GM19238 (cell line): ENCODE results near the gene TPD52L1.

Source experiments
- DNase-seq: peaks from one replicate; pipeline ENCODE4 v3.0.0; 2011; ENCODE audit warnings: low spot score; ENCODE audit not compliant: insufficient read length

Gene TPD52L1

GRCh38 chr6:125174626-125175025, 21.1 kb downstream of the TPD52L1 start:
- DNase-seq = no peak

- no peak for DNase-seq
These were observed 22.0 kb downstream of the TPD52L1 start for GRCh38 chr6:125175466-125176048.

GRCh38 chr6:125182237-125183008, 28.9 kb downstream of the TPD52L1 start:
- DNase-seq = no peak

GRCh38 chr6:125183391-125183790, 29.8 kb downstream of the TPD52L1 start:
- DNase-seq = no peak

- no peak for DNase-seq
These were observed 34.5 kb downstream of the TPD52L1 start for GRCh38 chr6:125188037-125188436.

- DNase-seq = no peak
These were observed 35.1 kb downstream of the TPD52L1 start for GRCh38 chr6:125188594-125189203.

GRCh38 chr6:125189494-125189893, 35.9 kb downstream of the TPD52L1 start:
- DNase-seq = no peak

GRCh38 chr6:125190667-125191066, 37.1 kb downstream of the TPD52L1 start:
- no peak for DNase-seq

- DNase-seq = peak; percentile 7
These were observed 38.5 kb downstream of the TPD52L1 start for GRCh38 chr6:125191916-125192609.

- DNase-seq = no peak
These were observed 39.0 kb downstream of the TPD52L1 start for GRCh38 chr6:125192610-125192930.

GRCh38 chr6:125193208-125193607, 39.6 kb downstream of the TPD52L1 start:
- DNase-seq = no peak

- DNase-seq = no peak
These were observed 41.4 kb downstream of the TPD52L1 start for GRCh38 chr6:125194941-125195340.

GRCh38 chr6:125195526-125195925, 42.0 kb downstream of the TPD52L1 start:
- DNase-seq = no peak

GRCh38 chr6:125196613-125197012, 43.0 kb downstream of the TPD52L1 start:
- no peak for DNase-seq

- no peak for DNase-seq
These were observed 44.3 kb downstream of the TPD52L1 start for GRCh38 chr6:125197795-125198269.

- no peak for DNase-seq
These were observed 44.9 kb downstream of the TPD52L1 start for GRCh38 chr6:125198398-125198937.

- no peak for DNase-seq
These were observed 47.4 kb downstream of the TPD52L1 start for GRCh38 chr6:125200941-125201340.

- no peak for DNase-seq
These were observed 48.6 kb downstream of the TPD52L1 start for GRCh38 chr6:125201961-125202729.

- DNase-seq = no peak
These were observed 49.8 kb downstream of the TPD52L1 start for GRCh38 chr6:125203395-125203794.

GRCh38 chr6:125205931-125206330, 52.4 kb downstream of the TPD52L1 start:
- no peak for DNase-seq

GRCh38 chr6:125206389-125206788, 52.8 kb downstream of the TPD52L1 start:
- DNase-seq = no peak
